Measurements from ENCODE around the gene RPS16. TPM values are rescaled to one million over a fixed set of nuclear protein-coding genes. Genes with fewer than 3 reads are reported as not detected.
"Not testable (repeated sequence)": the region's sequence is repeated elsewhere in the genome, so short reads cannot be mapped to it uniquely, and the experiment has no call there.

Gene RPS16
- total and polyA plus RNA-seq, 2 of the 8 experiments (the other 6 are each of a cell fraction or from before 2014, with no cell fraction given): 2,433 to 7,810 TPM

DNA sequence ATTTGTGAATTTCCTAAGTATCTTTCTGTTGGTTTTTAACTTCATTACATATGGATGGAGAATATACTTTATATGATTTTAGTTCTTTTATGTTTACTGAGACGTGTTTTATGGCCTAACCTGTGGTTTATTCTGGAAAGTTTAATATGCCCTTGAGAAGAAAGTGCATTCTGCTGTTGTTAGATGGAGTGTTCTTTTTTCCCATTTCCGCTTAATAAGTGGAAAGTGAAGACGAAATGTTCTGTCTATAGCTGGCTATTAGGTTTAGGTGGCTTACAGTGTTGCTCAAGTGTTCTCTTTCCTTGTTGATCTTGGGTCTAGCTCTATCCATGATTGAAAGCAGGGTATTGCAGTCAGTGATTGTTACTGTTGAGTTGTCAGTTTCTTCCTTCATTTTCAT, 27.7 kb upstream of the RPS16 start (continued):
- no peak for TF ChIP-seq TBP (IDR thresholded peaks at IDR 0.05; ENCODE audit: low read depth, low read length)

DNA sequence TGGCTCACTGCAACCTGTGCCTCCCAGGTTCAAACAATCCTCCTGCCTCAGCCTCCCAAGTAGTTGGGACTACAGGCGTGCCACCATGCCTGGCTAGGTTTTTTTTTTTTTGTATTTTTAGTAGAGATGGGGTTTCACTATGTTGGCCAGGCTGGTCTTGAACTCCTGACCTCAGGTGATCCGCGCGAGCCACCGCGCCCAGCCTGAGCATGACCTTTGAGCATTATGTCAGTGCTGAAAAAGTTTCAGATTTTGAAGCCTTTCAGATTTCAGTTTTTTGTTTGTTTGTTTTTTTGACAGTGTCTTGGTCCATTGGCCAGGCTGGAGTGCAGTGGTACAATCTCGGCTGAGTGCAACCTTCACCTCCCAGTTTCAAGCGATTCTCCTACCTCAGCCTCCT, 15.5 kb upstream of the RPS16 start:
- POLR2A ChIA-PET (ENCODE audit: partially characterized antibody): interaction anchor here (47.8 kb wide), 1 partner anchor 28 kb away, joined by 1154 read pairs; the partner anchor contains the start of genes PLEKHG2 and RPS16
- H2BK120ac ChIP-seq (replicated peaks; ENCODE audit: low read depth, low read length); H4K5ac ChIP-seq (ENCODE audit: insufficient read length, low read depth, low read length); H3K23ac ChIP-seq (ENCODE audit: insufficient read length); H3K9me3 ChIP-seq (ENCODE audit: insufficient read depth in 2 of 2, low read depth in 1 of 2, low read length in 1 of 2); H2BK5ac ChIP-seq (ENCODE audit: low read depth, low read length); H2BK12ac ChIP-seq (ENCODE audit: low read depth, low read length); H3K4me3 ChIP-seq (ENCODE audit: extremely low read depth in 1 of 4, insufficient read depth in 2 of 4, low read depth in 3 of 4, low read length in 4 of 4); H2AK5ac ChIP-seq (ENCODE audit: low read depth, low read length); H3K9ac ChIP-seq (replicated peaks in 1 of 4; ENCODE audit: extremely low read depth in 1 of 4, low read depth in 3 of 4, low read length in 3 of 4); H2BK15ac ChIP-seq (ENCODE audit: low read length); H3K4me2 ChIP-seq (ENCODE audit: insufficient read depth in 1 of 2, low read depth in 2 of 2, low read length in 2 of 2); H3K27me3 ChIP-seq (replicated peaks in 1 of 4; ENCODE audit: control insufficient read depth in 3 of 4, extremely low read depth in 1 of 4, insufficient read depth in 3 of 4, low read length in 3 of 4); CTCF ChIA-PET (ENCODE audit: partially characterized antibody); H4K91ac ChIP-seq (replicated peaks; ENCODE audit: insufficient read length, low read length); H3K56ac ChIP-seq (replicated peaks; ENCODE audit: insufficient read length, low read depth, low read length); H3K27ac ChIP-seq (ENCODE audit: low read depth, low read length); H3K4ac ChIP-seq (replicated peaks; ENCODE audit: insufficient read length, low read depth, low read length); H2AFZ ChIP-seq (ENCODE audit: low read length); H3K4me1 ChIP-seq (replicated peaks in 1 of 4; ENCODE audit: control insufficient read depth in 3 of 4, insufficient read depth in 4 of 4, low read length in 3 of 4); H3K18ac ChIP-seq (ENCODE audit: extremely low read depth, low read length); DNase-seq (ENCODE audit: low read depth in 1 of 2, low spot score in 2 of 2); FAIRE-seq; H3K14ac ChIP-seq (ENCODE audit: insufficient read length); H3K23me2 ChIP-seq (ENCODE audit: low read depth, low read length); H4K8ac ChIP-seq (ENCODE audit: extremely low read depth, insufficient read depth, low read length); H2BK20ac ChIP-seq (ENCODE audit: low read length): not testable (repeated sequence)
- Histone ChIP-seq H4K20me1 (replicated peaks in 1 of 2; ENCODE audit: control insufficient read depth in 1 of 2, insufficient read depth in 2 of 2, low read length in 2 of 2) (peaks cover 13 to 16% of the 10 kb centered on the region in 2 experiments), H3K79me2 (ENCODE audit: control insufficient read depth in 1 of 2, insufficient read depth in 2 of 2, low read length in 2 of 2) (peaks cover 19 to 67% of the 10 kb centered on the region in 2 experiments), H3K36me3 (ENCODE audit: control insufficient read depth in 2 of 4, insufficient read depth in 4 of 4, low read length in 3 of 4) (peaks cover 0 to 27% (median 0%) of the 10 kb centered on the region in 4 experiments; a peak in 5 of 8 replicates), H3K79me1 (ENCODE audit: low read depth, low read length) (peaks cover 13% of the 10 kb centered on the region)
- 95% methylated on average over 8 of the region's 8 CpGs; no CpG with 5 or more reads in 1 of the 2 experiments for WGBS, 2 experiments (ENCODE audit: extremely low coverage in 1 of 2, insufficient coverage in 1 of 2, insufficient read length in 1 of 2, insufficient replicate concordance in 2 of 2, low coverage in 1 of 2, low lambda C conversion rate in 2 of 2, missing lambda C conversion rate in 1 of 2)

Measured in H1 (cell line).